CD4-positive, alpha-beta T cell (primary cell): ENCODE data around the gene MAPK14. TPM values are rescaled to one million over a fixed set of nuclear protein-coding genes. Genes with fewer than 3 reads are reported as not detected.
"Not testable (repeated sequence)": the region's sequence is repeated elsewhere in the genome, so short reads cannot be mapped to it uniquely, and the experiment has no call there.

Experiments
- ATAC-seq: fragments of 200-7000 bp; cut with Tn5 transposase; one replicate; pipeline ENCODE4 v1.10.0; 2022; ENCODE audit warnings: mild to moderate bottlenecking; ENCODE audit not compliant: poor library complexity
- CTCF ChIA-PET: fragments of 350-600 bp; sonication (Branson Sonifier 250); formaldehyde crosslinking; loops from one replicate; lab custom pipeline; 2021; ENCODE audit warnings: antibody characterized with exemption, inconsistent platforms; lab: Charles Lee
- POLR2A ChIA-PET: fragments of 350-600 bp; sonication (Branson Sonifier 250); formaldehyde crosslinking; loops from one replicate; lab custom pipeline; 2021; ENCODE audit warnings: antibody characterized with exemption, inconsistent platforms; lab: Charles Lee
- DNase-seq, 14 experiments: peaks; one replicate each; pipeline ENCODE4 v3.0.0-alpha.2; 2013 to 2020; ENCODE audit warnings: mixed read lengths in 2 of 14
- H3K27ac ChIP-seq, 2 donors: one replicate each; pipeline versions ENCODE4 v1.5.1 to v1.7.0; 2013; ENCODE audit warnings: low read length in 2 of 2, low read depth in 1 of 2, mild to moderate bottlenecking in 1 of 2
- H3K27me3 ChIP-seq, 2 experiments: 1 replicate in 1 of 2; 2 replicates in 1 of 2; pipeline versions ENCODE4 v1.6.1 to v1.7.0; 2013; ENCODE audit warnings: low read length in 2 of 2, control low read depth in 1 of 2, mild to moderate bottlenecking in 1 of 2, moderate library complexity in 1 of 2; ENCODE audit not compliant: insufficient read depth in 2 of 2, control insufficient read depth in 1 of 2
- H3K36me3 ChIP-seq: one replicate; pipeline ENCODE4 v1.6.1; 2013; ENCODE audit warnings: low read length, control low read depth; ENCODE audit not compliant: insufficient read depth
- H3K4me1 ChIP-seq: one replicate; pipeline ENCODE4 v1.6.1; 2013; ENCODE audit warnings: low read length, control low read depth; ENCODE audit not compliant: insufficient read depth
- H3K4me3 ChIP-seq: one replicate; pipeline ENCODE4 v1.5.1; 2013; ENCODE audit warnings: mild to moderate bottlenecking, low read length, moderate library complexity
- H3K9me3 ChIP-seq, 2 experiments: 1 replicate in 1 of 2; 2 replicates in 1 of 2; pipeline versions ENCODE4 v1.6.1 to v1.7.0; 2013; ENCODE audit warnings: low read length in 2 of 2, mild to moderate bottlenecking in 2 of 2, control low read depth in 1 of 2, moderate library complexity in 1 of 2; ENCODE audit not compliant: control insufficient read depth in 1 of 2, insufficient read depth in 1 of 2
- H3K27ac Mint-ChIP-seq: one replicate; pipeline ENCODE4 v1.8.0; 2020; ENCODE audit warnings: mixed read lengths
- H3K27me3 Mint-ChIP-seq: one replicate; pipeline ENCODE4 v1.8.0; 2021; ENCODE audit warnings: mixed read lengths
- H3K36me3 Mint-ChIP-seq: one replicate; pipeline ENCODE4 v1.8.0; 2021; ENCODE audit warnings: low read depth, mixed read lengths
- H3K4me1 Mint-ChIP-seq: one replicate; pipeline ENCODE4 v1.8.0; 2021; ENCODE audit warnings: low read depth, mixed read lengths
- H3K4me3 Mint-ChIP-seq: one replicate; pipeline ENCODE4 v1.8.0; 2020; ENCODE audit warnings: mild to moderate bottlenecking, mixed read lengths
- H3K9me3 Mint-ChIP-seq: one replicate; pipeline ENCODE4 v1.8.0; 2020; ENCODE audit warnings: mixed read lengths
- intact Hi-C, 2 experiments: fragments of 100-400 bp; cut with DNase I in 1 of 2; cut with micrococcal nuclease in 1 of 2; formaldehyde crosslinking; loops; one replicate each; pipeline versions ENCODE4 v1.15.1 to v1.9.0; 2023 to 2025; cut with DNase I, micrococcal nuclease
- total RNA-seq, 174 experiments: library from RNA in 2 of 174; stranded (reverse) in 2 of 174; gene quantifications; one replicate each; pipeline ENCODE4 v1.2.3 and lab custom pipeline; 2021 to 2026
- TF ChIP-seq, protein P1 (sequence below): fragments of 200-600 bp; IDR thresholded peaks from one replicate; pipeline ENCODE4 v1.8.0; 2022; ENCODE audit warnings: antibody characterized with exemption, mild to moderate bottlenecking

MAPK14 gene
- total RNA-seq, 2 experiments from 2014 or later: 42.6 to 42.8 TPM

DNA sequence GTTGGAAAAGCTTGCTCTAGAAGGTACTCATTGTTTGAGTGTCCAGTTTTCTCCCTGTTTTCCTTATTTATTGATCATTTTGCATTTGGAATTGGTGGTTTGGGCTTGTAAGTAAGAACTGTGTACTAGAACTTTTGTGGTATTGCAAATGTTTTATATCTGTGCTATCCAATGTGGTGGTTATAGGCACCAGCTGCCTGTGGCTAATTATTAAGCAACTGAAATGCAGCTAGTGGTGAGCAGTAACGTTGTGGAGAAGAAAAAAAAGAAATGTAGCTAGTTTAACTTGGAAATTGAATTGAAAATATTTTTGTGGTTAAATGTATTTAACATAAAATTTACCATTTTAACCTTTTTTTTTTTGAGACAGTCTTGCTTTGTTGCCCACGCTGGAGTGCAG is 52.0 kb downstream of the MAPK14 start:
- H3K4me3 ChIP-seq: no peak overlapping the region
- no peak for DNase-seq
- intact Hi-C loops: no loop called here
- TF ChIP-seq, protein P1, sequence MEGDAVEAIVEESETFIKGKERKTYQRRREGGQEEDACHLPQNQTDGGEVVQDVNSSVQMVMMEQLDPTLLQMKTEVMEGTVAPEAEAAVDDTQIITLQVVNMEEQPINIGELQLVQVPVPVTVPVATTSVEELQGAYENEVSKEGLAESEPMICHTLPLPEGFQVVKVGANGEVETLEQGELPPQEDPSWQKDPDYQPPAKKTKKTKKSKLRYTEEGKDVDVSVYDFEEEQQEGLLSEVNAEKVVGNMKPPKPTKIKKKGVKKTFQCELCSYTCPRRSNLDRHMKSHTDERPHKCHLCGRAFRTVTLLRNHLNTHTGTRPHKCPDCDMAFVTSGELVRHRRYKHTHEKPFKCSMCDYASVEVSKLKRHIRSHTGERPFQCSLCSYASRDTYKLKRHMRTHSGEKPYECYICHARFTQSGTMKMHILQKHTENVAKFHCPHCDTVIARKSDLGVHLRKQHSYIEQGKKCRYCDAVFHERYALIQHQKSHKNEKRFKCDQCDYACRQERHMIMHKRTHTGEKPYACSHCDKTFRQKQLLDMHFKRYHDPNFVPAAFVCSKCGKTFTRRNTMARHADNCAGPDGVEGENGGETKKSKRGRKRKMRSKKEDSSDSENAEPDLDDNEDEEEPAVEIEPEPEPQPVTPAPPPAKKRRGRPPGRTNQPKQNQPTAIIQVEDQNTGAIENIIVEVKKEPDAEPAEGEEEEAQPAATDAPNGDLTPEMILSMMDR: no peak
- no peak for ATAC-seq
- peaks cover 7% of the 10 kb centered on the region for H3K4me1 Mint-ChIP-seq
- no peaks in the 10 kb centered on the region for H3K27me3 Mint-ChIP-seq
- H3K4me3 Mint-ChIP-seq: no peak overlapping the region
- peaks cover 96% of the 10 kb centered on the region for H3K36me3 Mint-ChIP-seq
- H3K27ac Mint-ChIP-seq: no peak overlapping the region
- no peaks in the 10 kb centered on the region for H3K9me3 Mint-ChIP-seq
- POLR2A ChIA-PET: interaction anchor here (0.7 to 1.5 kb wide), 2 partner anchors 19 to 41 kb away, joined by 3 to 5 read pairs; no protein-coding TSS in a partner anchor
- no peaks in the 10 kb centered on the region for H3K9me3 ChIP-seq
- no peaks in the 10 kb centered on the region for H3K4me1 ChIP-seq
- no peaks in the 10 kb centered on the region for H3K27me3 ChIP-seq
- H3K27ac ChIP-seq: no peak overlapping the region
- peaks cover 86% of the 10 kb centered on the region for H3K36me3 ChIP-seq
- CTCF ChIA-PET: no interaction called here

DNA sequence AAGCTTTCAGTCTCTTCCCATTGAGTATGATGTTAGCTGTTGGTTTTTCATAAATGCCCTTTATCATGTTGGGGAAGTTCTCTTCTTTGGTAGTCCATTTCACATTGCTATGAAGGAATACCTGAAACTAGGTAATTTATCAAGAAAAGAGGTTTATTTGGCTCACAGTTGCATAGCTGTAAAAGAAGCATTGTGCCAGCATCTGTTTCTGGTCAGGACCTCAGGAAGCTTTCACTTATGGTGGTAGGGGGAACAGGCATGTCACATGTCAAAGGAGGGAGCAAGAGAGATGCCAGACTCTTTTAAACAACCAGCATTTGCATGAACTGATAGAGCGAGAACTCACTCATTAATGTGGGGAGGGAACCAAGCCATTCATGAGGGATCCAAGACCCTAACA is 54.7 kb downstream of the MAPK14 start:
- Mint-ChIP-seq H3K4me1 (peaks cover 9% of the 10 kb centered on the region), H3K4me3 (no peak overlapping the region), H3K27me3 (no peaks in the 10 kb centered on the region), H3K36me3 (peaks cover 91% of the 10 kb centered on the region), H3K9me3 (no peaks in the 10 kb centered on the region), H3K27ac (no peak overlapping the region)
- Histone ChIP-seq H3K4me1 (no peaks in the 10 kb centered on the region), H3K27me3 (no peaks in the 10 kb centered on the region), H3K27ac (no peak overlapping the region), H3K9me3 (no peaks in the 10 kb centered on the region), H3K4me3 (no peak overlapping the region), H3K36me3 (peaks cover 77% of the 10 kb centered on the region)
- intact Hi-C loops: loop anchor here in 1 of 2 experiments (5.0 kb wide), 1 partner anchor 35 kb away; no protein-coding TSS in a partner anchor
- ChIA-PET POLR2A (interaction anchor here (1.3 kb wide), 1 partner anchor 9 kb away, joined by 4 read pairs; no protein-coding TSS in a partner anchor), CTCF (no interaction called here)
- TF ChIP-seq, protein P1: no peak
- ATAC-seq (no peak), DNase-seq (no peak)

DNA sequence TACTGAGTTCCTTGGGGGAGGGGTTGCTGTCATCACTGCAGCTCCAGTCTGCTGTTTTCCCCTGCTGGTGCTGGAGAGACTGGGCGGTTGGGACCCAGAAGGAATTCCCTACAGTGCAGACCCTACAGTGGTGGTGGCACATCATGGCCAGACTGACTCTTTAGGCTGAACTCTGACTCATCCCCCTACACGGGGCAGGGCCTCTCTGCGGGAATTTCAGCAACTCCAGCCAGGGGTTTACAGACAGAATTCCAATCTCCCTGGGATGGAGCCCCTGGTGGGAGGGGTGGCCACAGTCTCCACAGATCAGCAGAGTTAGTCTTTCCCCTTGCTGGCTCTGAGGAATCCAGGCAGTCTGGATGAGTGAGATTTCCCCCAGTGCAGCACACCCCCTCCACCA is 55.8 kb downstream of the MAPK14 start:
- H3K4me1 Mint-ChIP-seq: peaks cover 9% of the 10 kb centered on the region
- intact Hi-C loops: loop anchor here in 1 of 2 experiments (5.0 kb wide), 1 partner anchor 36 kb away; no protein-coding TSS in a partner anchor
- H3K4me1 ChIP-seq: no peaks in the 10 kb centered on the region

DNA sequence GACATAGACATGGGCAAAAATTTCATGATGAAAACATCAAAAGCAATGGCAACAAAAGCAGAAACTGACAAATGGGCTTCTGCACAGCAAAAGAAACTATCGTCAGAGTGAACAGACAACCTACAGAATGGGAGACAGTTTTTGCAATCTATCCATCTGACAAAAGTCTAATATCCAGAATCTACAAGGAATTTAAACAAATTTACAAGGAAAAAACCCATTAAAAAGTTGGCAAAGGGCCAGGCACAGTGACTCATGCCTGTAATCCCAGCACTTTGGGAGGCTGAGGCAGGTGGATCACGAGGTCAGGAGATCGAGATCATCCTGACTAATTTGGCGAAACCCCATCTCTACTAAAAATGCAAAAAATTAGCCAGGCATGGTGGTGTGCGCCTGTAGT is 60.6 kb downstream of the MAPK14 start:
- H3K27ac ChIP-seq, DNase-seq, H3K4me3 Mint-ChIP-seq, POLR2A ChIA-PET, H3K9me3 ChIP-seq, H3K27me3 ChIP-seq, intact Hi-C loops, H3K4me3 ChIP-seq, H3K4me1 ChIP-seq, CTCF ChIA-PET, H3K9me3 Mint-ChIP-seq, H3K27me3 Mint-ChIP-seq, H3K4me1 Mint-ChIP-seq, ATAC-seq: not testable (repeated sequence)
- peaks cover 33% of the 10 kb centered on the region for H3K36me3 ChIP-seq
- H3K36me3 Mint-ChIP-seq: peaks cover 66% of the 10 kb centered on the region
- peak overlapping the region; percentile 76 for H3K27ac Mint-ChIP-seq

More for the DNA sequence above, 55.8 kb downstream of the MAPK14 start:
- no peak for DNase-seq
- CTCF ChIA-PET: interaction anchor here (1.9 kb wide), 1 partner anchor 10 kb away, joined by 4 read pairs; no protein-coding TSS in a partner anchor
- no peak for ATAC-seq
- POLR2A ChIA-PET: no interaction called here
- H3K9me3 Mint-ChIP-seq: no peaks in the 10 kb centered on the region
- Histone ChIP-seq H3K4me3 (no peak overlapping the region), H3K27ac (no peak overlapping the region), H3K36me3 (peaks cover 66% of the 10 kb centered on the region), H3K27me3 (no peaks in the 10 kb centered on the region), H3K9me3 (no peaks in the 10 kb centered on the region)
- no peak overlapping the region for H3K27ac Mint-ChIP-seq
- peaks cover 80% of the 10 kb centered on the region for H3K36me3 Mint-ChIP-seq
- H3K27me3 Mint-ChIP-seq: no peaks in the 10 kb centered on the region
- TF ChIP-seq, protein P1: no peak
- no peak overlapping the region for H3K4me3 Mint-ChIP-seq
